NCI-H2029 (cell line): ENCODE measurements around the gene WDR37.

ENCODE experiments used
- DNase-seq: peaks from one replicate; lab custom pipeline; 2025; lab: John Stamatoyannopoulos, UW

WDR37 gene

GRCh38 chr10:1128649-1129048, 72.5 kb downstream of the WDR37 start:
- DNase-seq: no peak

- no peak for DNase-seq
Measured at GRCh38 chr10:1130226-1130625, 74.0 kb downstream of the WDR37 start.

GRCh38 chr10:1130995-1131790, 75.0 kb downstream of the WDR37 start:
- DNase-seq: no peak

GRCh38 chr10:1132584-1132983, 76.4 kb downstream of the WDR37 start:
- DNase-seq: no peak

- DNase-seq: no peak
Measured at GRCh38 chr10:1133495-1134045, 77.4 kb downstream of the WDR37 start.

GRCh38 chr10:1134156-1134555, 78.0 kb downstream of the WDR37 start:
- no peak for DNase-seq

- no peak for DNase-seq
Measured at GRCh38 chr10:1136268-1136667, 80.1 kb downstream of the WDR37 start.

- DNase-seq: no peak
Measured at GRCh38 chr10:1137499-1138163, 81.4 kb downstream of the WDR37 start.

GRCh38 chr10:1138529-1138928, 82.3 kb downstream of the WDR37 start:
- no peak for DNase-seq

- DNase-seq: no peak
Measured at GRCh38 chr10:1141261-1141660, 85.1 kb downstream of the WDR37 start.

- no peak for DNase-seq
Measured at GRCh38 chr10:1141701-1142100, 85.5 kb downstream of the WDR37 start.

GRCh38 chr10:1142596-1142995, 86.4 kb downstream of the WDR37 start:
- DNase-seq: no peak

- no peak for DNase-seq
Measured at GRCh38 chr10:1147810-1148209, 91.6 kb downstream of the WDR37 start.

GRCh38 chr10:1148855-1149605, 92.8 kb downstream of the WDR37 start:
- no peak for DNase-seq

GRCh38 chr10:1149793-1150637, 93.8 kb downstream of the WDR37 start:
- DNase-seq: no peak

GRCh38 chr10:1150638-1150955, 94.4 kb downstream of the WDR37 start:
- no peak for DNase-seq

- no peak for DNase-seq
Measured at GRCh38 chr10:1151076-1152033, 95.2 kb downstream of the WDR37 start.

GRCh38 chr10:1152386-1153250, 96.4 kb downstream of the WDR37 start:
- DNase-seq: no peak

- DNase-seq: no peak
Measured at GRCh38 chr10:1153251-1153763, 97.1 kb downstream of the WDR37 start.
